Heart left ventricle (tissue), 16 donors: ENCODE measurements around the gene ZNF23. TPM values are rescaled to one million over a fixed set of nuclear protein-coding genes. Genes with fewer than 3 reads are reported as not detected.

Experiments
- ATAC-seq, 4 donors: fragments of 200-7000 bp; cut with Tn5 transposase; one replicate each; pipeline ENCODE4 v1.9.1; 2020 to 2022; ENCODE audit warnings: moderate library complexity in 4 of 4, mild to moderate bottlenecking in 3 of 4, moderate number of reproducible peaks in 1 of 4
- DNase-seq, 5 donors: peaks; one replicate each; pipeline ENCODE4 v3.0.0-alpha.2; 2020
- H3K27ac ChIP-seq, 12 donors: fragments of 200-600 bp; sonication (generic) in 4 of 12; one replicate each; pipeline versions ENCODE4 v1.5.0 to v1.8.0; 2016 to 2022; ENCODE audit warnings: mild to moderate bottlenecking in 2 of 12
- H3K27me3 ChIP-seq, 9 donors: fragments of 200-600 bp; sonication (generic) in 2 of 9; one replicate each; pipeline versions ENCODE4 v1.5.1 to v1.8.0; 2016 to 2022; ENCODE audit warnings: mild to moderate bottlenecking in 3 of 9
- H3K36me3 ChIP-seq, 9 donors: fragments of 200-600 bp; sonication (generic) in 2 of 9; one replicate each; pipeline versions ENCODE4 v1.5.0 to v1.8.0; 2018 to 2022; ENCODE audit warnings: mild to moderate bottlenecking in 2 of 9
- H3K4me1 ChIP-seq, 12 donors: fragments of 200-600 bp; sonication (generic) in 4 of 12; one replicate each; pipeline versions ENCODE4 v1.5.0 to v1.8.0; 2016 to 2022; ENCODE audit warnings: mild to moderate bottlenecking in 3 of 12
- H3K4me3 ChIP-seq, 12 donors: fragments of 200-600 bp; sonication (generic) in 4 of 12; one replicate each; pipeline versions ENCODE4 v1.5.0 to v1.8.0; 2017 to 2022; ENCODE audit warnings: mild to moderate bottlenecking in 9 of 12, moderate library complexity in 4 of 12
- H3K9me3 ChIP-seq, 12 donors: fragments of 200-600 bp; sonication (generic) in 4 of 12; one replicate each; pipeline versions ENCODE4 v1.5.0 to v1.8.0; 2016 to 2022; ENCODE audit warnings: mild to moderate bottlenecking in 1 of 12
- CTCF ChIP-seq, 12 donors: fragments of 200-600 bp; sonication (generic) in 4 of 12; IDR thresholded peaks; one replicate each; pipeline versions ENCODE4 v1.5.0 to v1.8.0; 2018 to 2022; ENCODE audit warnings: antibody characterized with exemption in 12 of 12, mild to moderate bottlenecking in 5 of 12
- POLR2A ChIP-seq, 2 donors: fragments of 450-650 bp; IDR thresholded peaks; one replicate each; pipeline ENCODE4 v1.6.1; 2017; ENCODE audit warnings: antibody characterized with exemption in 2 of 2, mild to moderate bottlenecking in 2 of 2, moderate library complexity in 2 of 2
- WGBS, 4 donors: extraction: QIAGEN DNeasy Blood & Tissue Kit in 2 of 4; methylation state at CpG; one replicate each; pipeline versions ENCODE4 v1.1.5 to v1.1.7; 2013 to 2018; 5-methylcytosine and 5-hydroxymethylcytosine counted together
- intact Hi-C, 10 donors: fragments of 100-400 bp; cut with DNase I; formaldehyde crosslinking; loops; one replicate each; pipeline versions ENCODE4 v1.11.1 to v1.14.2; 2022
- polyA plus RNA-seq, 2 donors: library from polyadenylated mRNA; stranded (reverse); fragments of 200-250 nt; gene quantifications; one replicate each; pipeline ENCODE4 v1.2.3, GENCODE V29; 2013
- total RNA-seq, 9 donors: library from RNA; depleted of rRNA in 2 of 9; stranded (reverse); fragments of >200 nt in 2 of 9; fragmentation: NEBNext Ultra II Directional in 3 of 9; extraction: Animal tissue kit (Norgen Biotek cat#: 25700) in 3 of 9; gene quantifications; one replicate each; pipeline versions ENCODE4 v1.1.0 to v1.2.4, GENCODE V29; 2016 to 2023
- donor health status: ischemic (EF 13 %, LVEDD 7.1; RV severe dilation, severe dysfunction).
- donor health status: healthy with polysubstance abuse.
- donor health status: DM: no; HTN: yes; CAD: no.
- donor health status: DM: no; HTN: no; CAD: no.
- donor health status: ischemic (EF 25% LVEDD 6.9; RV normal size, moderate dysfunction).
- donor health status: ischemic (EF 25% LVEDD 5.7; RV mildly dilated, moderate dysfunction).
- donor health status: healthy.
- donor health status: DM: yes; HTN: yes; CAD: no.
- donor health status: ischemic (EF 35%, LVEDD 5.7; RV mildly dilated, moderate dysfunction).
- donor health status: nonischemic (EF 11% LVEDD 7.7; RV severe dilation, severe dysfunction).
- donor health status: DM: yes; HTN: yes; CAD: no.
- donor health status: PGD.
- donor health status: ischemic (EF 29% LVEDD 5.4; RV normal size, mild dysfunction).
- donor health status: nonischemic (EF 23%, LVEDD 6.1; RV moderate dilation, normal function).

ZNF23 gene
- total and polyA plus RNA-seq, 11 donors = 2.7 to 7.4 (median 4.7) TPM

DNA sequence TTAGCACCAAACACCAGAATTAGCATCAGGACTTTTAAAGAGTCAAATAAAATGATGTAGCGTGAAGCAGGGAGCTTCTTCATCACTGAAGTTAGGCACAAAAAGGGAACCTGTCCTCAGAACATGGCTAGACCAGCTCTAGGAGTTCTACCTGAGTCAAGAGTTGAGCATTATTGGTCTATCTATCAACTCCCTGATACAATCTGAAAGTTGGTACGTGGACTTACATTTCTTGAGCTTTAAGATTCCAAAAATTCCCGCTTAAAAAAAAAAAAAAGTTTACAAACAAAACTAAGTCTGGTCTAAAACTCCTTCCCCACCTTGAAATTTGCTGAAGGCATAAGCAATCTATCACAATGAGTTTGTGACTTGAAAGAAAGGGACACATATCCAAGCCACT, 32.5 kb downstream of the ZNF23 start:
- ATAC-seq (no peak), DNase-seq (no peak)
- no peak overlapping the region for H3K4me3 ChIP-seq
- H3K36me3 ChIP-seq = no peaks in the 10 kb centered on the region
- WGBS, 4 donors = 72 to 79% (median 77%) methylated on average over 3 of the region's 3 CpGs
- TF ChIP-seq POLR2A (IDR thresholded peaks at IDR 0.05) = no peak
- no peak for TF ChIP-seq CTCF (IDR thresholded peaks at IDR 0.05)
- peaks cover 3 to 56% (median 21%) of the 10 kb centered on the region in 9 donors for H3K27me3 ChIP-seq
- H3K4me1 ChIP-seq = peaks cover 0 to 8% (median 0%) of the 10 kb centered on the region in 12 donors
- no peak overlapping the region for H3K27ac ChIP-seq
- intact Hi-C loops = loop anchor here in 1 of 10 donors (10.0 kb wide), 1 partner anchor 185 kb away; no protein-coding TSS in a partner anchor
- H3K9me3 ChIP-seq = peaks cover 0 to 9% (median 2%) of the 10 kb centered on the region in 12 donors

GRCh38 chr16:71428883-71429282, 33.2 kb downstream of the ZNF23 start:
- ATAC-seq = no peak
- Histone ChIP-seq H3K36me3 (no peaks in the 10 kb centered on the region), H3K9me3 (peaks cover 0 to 9% (median 2%) of the 10 kb centered on the region in 12 donors), H3K27me3 (peaks cover 4 to 61% (median 23%) of the 10 kb centered on the region in 9 donors), H3K4me1 (peaks cover 0 to 8% (median 0%) of the 10 kb centered on the region in 12 donors), H3K4me3 (no peak overlapping the region), H3K27ac (no peak overlapping the region)
- no peak for DNase-seq
- TF ChIP-seq POLR2A (IDR thresholded peaks at IDR 0.05) = no peak
- no peak for TF ChIP-seq CTCF (IDR thresholded peaks at IDR 0.05)
- 70 to 80% (median 74%) methylated on average over 2 of the region's 2 CpGs for WGBS, 4 donors
- intact Hi-C loops = loop anchor here in 1 of 10 donors (10.0 kb wide), 1 partner anchor 186 kb away; no protein-coding TSS in a partner anchor

DNA sequence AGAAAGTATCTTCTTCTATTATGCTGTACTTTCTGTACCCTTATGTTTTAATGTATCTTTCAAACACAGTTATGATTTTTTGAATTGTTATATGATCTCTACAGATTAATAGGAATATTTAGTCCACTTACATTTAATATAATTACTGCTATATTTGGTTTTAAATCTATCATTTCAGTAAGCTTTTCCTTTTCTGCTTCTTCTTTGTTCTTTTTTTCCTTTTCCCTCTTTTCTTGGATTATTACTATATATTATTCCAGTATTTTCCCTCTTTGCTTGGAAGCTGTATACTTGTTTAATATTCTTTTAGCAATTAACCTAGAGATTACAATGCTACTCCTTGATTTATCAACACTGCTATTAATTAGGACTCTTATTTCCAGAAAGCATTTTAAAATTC, 33.7 kb downstream of the ZNF23 start:
- peaks cover 0 to 9% (median 2%) of the 10 kb centered on the region in 12 donors for H3K9me3 ChIP-seq
- TF ChIP-seq POLR2A (IDR thresholded peaks at IDR 0.05) (no peak), CTCF (IDR thresholded peaks at IDR 0.05) (no peak)
- no peak overlapping the region for H3K27ac ChIP-seq
- intact Hi-C loops = loop anchor here in 1 of 10 donors (10.0 kb wide), 1 partner anchor 186 kb away; no protein-coding TSS in a partner anchor
- H3K4me1 ChIP-seq = peaks cover 0 to 8% (median 0%) of the 10 kb centered on the region in 12 donors
- ATAC-seq (no peak), DNase-seq (no peak)
- H3K36me3 ChIP-seq = no peaks in the 10 kb centered on the region
- no peak overlapping the region for H3K4me3 ChIP-seq
- H3K27me3 ChIP-seq = peaks cover 4 to 66% (median 24%) of the 10 kb centered on the region in 9 donors

DNA sequence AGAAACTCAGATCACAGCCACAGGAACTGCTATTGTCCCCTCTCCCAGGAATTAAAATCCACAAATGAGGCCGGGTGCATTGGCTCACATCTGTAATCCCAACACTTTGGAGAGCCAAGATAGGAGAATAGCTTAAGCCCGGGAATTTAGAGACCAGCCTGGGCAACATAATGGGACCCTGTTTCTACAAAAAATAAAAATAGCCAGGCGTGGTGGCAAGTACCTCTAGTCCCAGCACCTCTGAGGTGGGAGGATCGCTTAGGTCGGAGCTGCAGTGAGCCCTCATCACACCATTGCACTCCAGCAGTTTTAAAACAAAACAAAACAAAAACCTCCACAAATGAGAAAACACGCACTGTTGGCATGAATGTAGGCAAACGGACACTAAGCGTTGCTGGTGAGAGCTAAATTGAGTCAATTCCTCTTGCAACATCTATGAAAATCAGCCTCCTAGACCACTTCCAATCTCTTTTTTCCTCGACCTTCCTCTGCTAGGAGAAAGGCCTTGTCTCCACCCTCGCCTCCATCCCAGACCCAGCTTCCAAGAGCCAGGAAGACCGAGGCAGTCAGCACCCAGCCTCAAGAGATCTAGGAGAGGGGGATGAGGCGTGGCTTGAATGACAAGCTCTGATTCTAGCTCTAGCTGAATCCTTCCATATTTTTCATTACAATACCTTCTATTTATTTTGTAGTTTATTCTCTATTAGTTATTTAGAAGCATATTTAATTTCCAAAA, 35.0 kb downstream of the ZNF23 start:
- H3K4me3 ChIP-seq = no peak overlapping the region
- ATAC-seq = no peak
- peaks cover 4 to 74% (median 26%) of the 10 kb centered on the region in 9 donors for H3K27me3 ChIP-seq
- H3K36me3 ChIP-seq = no peaks in the 10 kb centered on the region
- intact Hi-C loops = loop anchor here in 1 of 10 donors (10.0 kb wide), 1 partner anchor 188 kb away; no protein-coding TSS in a partner anchor
- TF ChIP-seq CTCF (IDR thresholded peaks at IDR 0.05) = no peak
- no peak for TF ChIP-seq POLR2A (IDR thresholded peaks at IDR 0.05)
- H3K27ac ChIP-seq = no peak overlapping the region
- WGBS, 4 donors = 58 to 65% (median 60%) methylated on average over 12 of the region's 12 CpGs
- peaks cover 0 to 8% (median 0%) of the 10 kb centered on the region in 12 donors for H3K4me1 ChIP-seq
- no peak for DNase-seq
- H3K9me3 ChIP-seq = peaks cover 0 to 9% (median 2%) of the 10 kb centered on the region in 12 donors
